HG03378 (cell line): ENCODE measurements around the gene LRCH4.
"Not testable (repeated sequence)": the region's sequence is repeated elsewhere in the genome, so short reads cannot be mapped to it uniquely, and the experiment has no call there.

ENCODE experiments used
- ATAC-seq: cut with Tn5 transposase; IDR thresholded peaks from one replicate; pipeline ENCODE4 v1.9.1; 2021; ENCODE audit warnings: mild to moderate bottlenecking, moderate library complexity; ENCODE audit not compliant: unreplicated experiment

Gene LRCH4

DNA sequence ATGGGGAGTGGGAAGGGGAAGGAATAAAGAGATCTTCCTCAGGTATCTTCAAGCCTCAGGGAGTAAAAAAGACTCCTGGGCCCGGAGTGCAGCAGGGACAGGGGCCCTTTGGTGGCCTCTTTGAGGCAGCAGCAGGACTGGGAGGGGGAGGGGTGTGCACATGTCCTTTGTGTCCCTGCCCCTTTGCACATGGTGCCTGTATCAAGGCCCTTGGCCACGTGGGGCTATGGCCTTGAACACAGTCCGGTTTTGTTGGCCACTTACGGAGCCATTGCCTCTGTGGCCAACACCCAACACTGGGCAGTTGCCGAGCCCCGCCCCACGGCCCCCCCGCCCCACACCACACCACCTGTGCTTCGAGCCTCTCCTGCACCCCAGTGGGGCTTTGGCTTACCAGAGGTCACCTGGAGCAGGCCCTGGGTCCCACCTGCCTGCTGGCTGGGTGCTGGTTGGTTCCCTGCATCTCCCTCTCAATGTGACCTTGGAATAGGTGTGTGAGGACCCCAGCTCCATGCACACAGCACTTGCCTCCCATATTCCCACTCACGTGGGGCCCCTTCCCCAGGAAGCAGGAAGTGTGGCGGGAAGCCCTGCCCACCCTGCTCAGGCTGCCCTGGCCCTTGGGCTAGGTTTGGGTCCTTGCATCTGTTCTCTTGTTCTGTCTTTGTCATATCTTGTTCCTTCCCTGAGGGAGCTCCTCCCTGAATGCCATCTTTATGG is 17.6 kb downstream of the LRCH4 start:
- ATAC-seq = no peak

DNA sequence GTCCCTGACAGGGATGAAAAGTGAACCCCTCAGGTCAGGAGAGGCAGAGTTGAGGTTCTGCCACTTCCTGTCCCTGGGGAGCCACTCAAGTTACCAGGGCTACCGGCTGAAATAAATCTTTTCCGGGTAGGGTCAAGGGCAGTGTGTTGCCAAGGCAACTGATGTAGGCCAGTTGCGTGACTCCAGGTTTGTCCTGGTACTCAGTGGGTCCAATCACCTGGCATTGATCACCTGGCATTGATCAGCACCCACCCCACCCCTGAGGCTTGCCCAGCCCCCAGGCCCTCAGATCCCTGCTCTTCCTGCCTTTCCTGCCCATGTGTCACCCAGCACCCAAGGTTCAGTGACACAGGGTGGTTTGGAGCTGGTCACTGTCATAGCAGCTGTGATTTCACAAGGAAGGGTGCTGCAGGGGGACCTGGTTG is 18.2 kb downstream of the LRCH4 start:
- no peak for ATAC-seq

DNA sequence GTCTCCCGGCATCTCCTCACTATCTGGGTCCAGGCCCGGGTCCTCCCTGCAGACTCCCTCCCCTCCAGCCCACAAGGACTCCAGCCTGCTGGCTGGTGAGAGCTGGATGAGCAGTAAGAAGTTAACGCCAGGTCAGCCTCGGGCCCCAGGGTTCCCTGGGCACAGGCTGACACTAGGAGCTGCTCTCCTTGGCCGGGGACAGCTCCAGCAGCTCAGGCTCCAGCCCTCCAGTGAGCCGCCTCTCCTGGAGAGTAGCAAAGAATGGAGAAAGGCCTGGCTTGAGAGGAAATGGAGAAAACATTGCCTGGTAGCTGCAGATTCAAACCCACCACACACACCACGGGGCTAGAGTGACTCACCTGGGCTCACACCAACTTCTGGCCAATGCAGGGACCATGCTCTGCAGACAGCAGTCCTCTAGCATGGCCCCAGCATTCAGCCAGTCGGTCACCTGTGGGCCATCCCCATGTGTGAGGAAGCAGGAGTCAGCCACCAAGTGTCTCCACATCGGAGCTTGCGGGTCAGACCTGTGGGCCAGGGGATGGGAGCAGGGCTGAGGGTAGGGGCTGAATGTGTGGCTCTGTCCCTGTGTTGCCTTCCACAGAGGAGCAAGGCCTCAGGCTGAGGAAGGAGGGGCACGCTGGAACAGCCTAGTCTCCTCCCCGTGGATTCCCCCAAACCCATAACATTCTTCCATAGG is 18.7 kb downstream of the LRCH4 start:
- ATAC-seq = no peak

DNA sequence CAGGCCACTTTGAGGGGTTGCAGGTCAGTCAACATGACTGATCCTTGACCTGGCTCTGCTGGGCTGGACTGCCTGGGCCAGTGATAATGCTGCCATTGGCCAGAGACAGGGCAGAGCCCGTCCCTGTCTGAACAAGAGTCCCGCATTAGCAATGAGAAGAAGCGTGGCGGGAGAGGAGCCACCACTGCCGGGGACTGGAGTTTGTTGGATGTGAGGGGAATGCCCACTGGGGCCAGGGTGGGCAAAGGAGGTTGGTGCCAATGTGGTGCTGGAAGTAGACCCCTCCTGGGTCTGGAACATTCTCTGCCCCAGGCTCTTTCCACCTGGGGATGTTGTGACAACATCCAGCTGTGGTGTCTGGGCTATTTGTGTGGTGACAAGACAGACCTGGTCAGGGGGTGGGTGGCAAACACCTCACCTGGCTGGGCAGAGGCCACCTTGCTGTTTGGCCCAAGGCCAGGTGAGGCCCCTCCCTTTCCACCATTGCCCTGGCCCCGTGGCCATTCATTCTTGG is 19.9 kb downstream of the LRCH4 start:
- ATAC-seq = no peak

DNA sequence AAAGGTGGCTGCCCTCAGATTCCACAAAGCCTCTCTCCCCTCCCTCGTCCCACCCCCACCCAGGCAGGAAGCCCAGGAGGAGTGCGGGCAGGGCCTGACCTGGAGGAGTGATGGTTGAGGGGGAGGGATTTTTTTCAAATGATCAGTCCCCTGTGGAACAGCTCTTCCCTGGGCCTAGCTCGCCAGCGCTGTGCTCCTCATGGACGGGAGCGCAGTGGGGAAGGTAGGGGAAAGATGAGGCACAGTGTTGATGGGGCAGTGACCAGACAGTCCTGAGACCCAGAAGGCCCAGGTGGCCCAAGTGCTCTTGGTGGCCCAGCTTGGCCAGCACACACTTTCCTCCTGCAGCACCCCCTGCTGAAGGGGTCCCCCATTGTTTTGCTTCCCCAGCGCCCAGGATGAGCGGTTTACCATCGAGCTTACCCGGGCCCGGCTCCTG is 20.8 kb downstream of the LRCH4 start:
- no peak for ATAC-seq

DNA sequence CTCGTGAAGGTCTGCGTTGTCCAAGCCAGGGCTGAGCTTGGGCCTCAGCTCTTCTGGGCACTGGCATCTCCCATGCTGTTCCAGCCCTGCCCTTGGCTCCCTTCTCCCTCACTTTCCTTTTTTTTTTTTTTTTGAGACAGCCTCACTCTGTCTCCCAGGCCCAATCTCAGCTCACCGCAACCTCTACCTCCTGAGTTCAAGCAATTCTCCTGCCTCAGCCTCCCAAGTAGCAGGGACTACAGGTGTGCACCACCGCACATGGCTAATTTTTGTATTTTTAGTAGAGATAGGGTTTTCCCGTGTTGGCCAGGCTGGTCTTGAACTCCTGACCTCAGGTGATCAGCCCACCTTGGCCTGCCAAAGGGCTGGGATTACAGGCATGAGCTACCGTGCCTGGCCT is 21.5 kb downstream of the LRCH4 start:
- ATAC-seq = not testable (repeated sequence)

DNA sequence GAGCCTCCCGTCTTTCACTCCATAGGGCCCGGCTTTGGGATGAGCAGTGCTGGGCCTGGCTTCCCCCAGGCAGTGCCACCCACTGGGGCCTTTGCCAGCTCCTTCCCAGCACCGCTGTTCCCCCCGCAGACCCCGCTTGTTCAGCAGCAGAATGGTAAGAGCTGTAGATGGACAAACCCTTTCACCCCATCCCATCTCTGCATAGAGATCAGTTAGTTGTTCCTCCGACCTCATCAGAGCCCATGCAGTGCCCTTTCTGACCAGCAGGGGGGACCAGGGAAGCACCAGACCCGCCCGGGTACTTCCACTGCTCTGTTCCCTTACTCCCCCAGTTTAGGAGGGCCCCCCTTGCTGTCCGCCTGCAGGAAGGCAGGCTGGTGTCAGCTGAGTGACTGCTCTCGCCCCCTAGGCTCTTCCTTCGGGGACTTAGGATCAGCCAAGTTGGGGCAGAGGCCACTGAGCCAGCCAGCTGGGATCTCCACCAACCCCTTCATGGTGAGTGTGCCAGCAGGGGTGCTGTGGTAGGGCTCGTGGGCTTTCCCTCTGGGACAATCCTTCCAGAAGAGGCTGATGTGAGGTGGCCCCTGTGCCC is 22.0 kb downstream of the LRCH4 start:
- no peak for ATAC-seq

DNA sequence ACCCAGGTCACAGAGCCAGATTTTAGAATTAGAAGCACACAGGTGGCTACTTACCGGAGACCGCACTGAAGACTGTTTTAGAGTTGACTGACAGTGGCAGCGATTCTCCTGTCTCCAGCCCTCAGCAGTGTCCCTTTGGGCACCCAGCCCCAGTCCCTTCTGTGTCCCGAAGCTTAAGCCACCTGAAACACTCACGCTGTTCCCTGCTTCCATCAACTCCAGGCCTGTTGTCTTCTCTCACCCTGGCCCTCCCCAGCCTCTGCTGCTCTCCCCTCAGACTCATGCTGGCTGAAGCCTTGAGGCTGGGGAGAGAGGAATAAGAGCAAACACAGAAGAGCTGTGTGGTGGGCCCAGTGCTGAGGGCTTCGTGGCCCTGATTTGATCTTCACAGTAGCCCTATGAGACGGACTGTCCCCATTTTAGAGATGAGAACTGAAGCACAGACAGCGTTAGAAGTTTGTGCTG is 22.8 kb downstream of the LRCH4 start:
- no peak for ATAC-seq

DNA sequence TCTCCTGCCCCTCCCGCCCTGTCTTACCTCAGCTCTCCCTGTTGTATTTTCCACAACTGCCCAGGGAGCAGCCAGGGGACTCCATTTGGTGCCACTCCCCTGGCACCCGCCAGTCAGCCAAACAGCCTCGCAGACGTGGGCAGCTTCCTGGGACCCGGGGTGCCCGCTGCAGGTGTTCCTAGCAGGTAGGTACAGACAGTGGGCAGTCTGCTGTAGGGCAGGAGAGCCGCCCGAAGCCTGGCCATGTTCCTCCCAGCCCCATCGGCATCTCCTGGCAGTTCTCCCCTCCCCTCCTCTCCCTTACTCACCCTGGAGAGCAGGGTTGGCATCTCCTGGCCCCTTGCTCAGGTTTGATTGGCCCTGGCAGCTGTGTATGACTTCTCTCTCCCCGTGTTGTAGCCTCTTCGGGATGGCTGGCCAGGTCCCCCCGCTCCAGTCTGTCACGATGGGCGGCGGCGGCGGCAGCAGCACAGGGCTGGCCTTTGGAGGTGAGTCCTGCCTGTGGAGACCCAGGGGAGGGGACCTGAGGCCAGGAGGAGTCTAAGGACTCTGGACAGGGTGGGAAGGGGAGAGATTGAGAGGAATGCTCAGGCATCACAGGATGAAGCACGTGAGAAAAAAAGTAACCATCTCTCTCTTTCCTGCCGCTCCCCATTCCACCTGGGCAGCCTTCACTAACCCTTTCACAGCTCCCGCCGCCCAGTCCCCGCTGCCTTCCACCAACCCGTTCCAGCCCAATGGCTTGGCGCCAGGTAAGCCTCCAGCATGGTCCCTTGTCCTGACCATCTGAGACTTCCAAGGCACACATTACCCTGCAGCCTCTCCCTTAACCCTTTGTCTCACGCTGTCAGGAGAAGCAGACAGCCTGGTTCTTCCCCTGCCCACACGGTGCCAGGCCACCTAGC is 23.5 kb downstream of the LRCH4 start:
- ATAC-seq = no peak

DNA sequence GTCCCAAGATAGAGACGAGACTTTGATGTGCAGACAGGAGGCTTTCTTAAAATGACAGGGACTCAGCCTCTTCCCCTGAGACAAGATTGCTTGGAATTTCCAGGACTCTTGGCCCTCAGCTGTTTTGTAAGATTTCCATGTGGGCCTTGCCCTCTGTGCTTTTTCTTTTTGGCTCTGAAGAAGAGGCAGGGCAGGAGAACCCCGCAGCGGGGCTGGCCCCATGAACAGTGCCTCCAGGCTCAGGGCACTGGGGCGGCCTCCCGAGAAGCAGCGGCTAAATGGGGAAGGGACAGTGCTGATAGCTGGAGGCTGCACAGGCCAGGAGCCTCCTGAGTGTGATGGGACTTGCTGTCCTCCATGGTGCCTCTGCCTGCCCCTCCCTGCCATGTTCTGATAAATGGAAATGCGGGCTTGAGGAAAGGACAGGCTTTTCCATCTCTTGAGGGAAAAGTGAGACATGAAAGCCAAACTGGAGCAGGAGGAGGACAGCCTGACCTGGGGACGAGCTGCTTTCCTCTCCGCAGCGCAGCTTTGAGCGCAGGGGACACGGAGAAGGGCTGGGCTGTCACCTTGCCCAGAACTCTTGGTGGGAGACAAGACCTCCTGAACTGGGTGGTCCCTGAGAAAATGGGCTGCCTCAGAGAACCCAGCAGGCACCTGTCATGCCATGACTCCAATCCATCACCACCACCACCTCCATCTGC is 24.3 kb downstream of the LRCH4 start:
- ATAC-seq = no peak

DNA sequence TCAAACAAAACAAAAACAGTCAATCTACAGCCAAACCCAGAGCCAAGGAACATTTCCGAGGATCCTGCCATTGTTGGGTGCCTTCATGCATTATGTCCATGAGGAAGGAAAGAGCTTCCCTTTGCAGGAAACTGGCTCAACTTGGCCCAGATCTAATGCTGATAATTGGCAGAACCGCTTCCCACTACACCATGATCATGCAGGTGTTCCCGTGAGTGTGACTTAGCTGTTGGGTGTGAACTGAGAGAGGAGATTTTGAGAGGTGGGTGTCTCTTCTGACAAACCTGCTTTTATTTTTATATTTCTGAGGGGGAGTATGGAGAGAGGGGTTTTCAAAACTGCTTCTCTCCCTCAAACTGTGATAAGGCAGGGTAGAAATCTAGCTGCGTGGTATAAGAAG is 26.8 kb downstream of the LRCH4 start:
- ATAC-seq = no peak

DNA sequence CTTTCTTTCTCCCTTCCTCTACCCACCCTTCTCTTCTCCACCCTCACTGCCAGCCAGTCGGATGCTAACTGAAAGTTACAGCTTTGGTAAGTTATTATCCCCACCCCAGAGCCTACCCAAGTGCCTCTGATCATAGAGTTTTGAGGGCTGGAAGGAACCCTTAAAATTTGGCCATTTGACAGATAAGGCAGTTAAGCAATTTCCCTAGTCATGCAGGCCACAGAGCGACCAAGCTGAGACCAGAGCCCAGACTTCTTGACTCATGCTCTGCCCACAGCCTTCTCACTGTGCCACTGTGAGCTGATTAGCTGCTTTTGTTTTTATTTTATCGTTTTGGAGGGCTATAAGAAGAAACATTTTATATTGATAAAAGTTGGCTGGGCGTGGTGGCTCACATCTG is 29.4 kb downstream of the LRCH4 start:
- no peak for ATAC-seq

DNA sequence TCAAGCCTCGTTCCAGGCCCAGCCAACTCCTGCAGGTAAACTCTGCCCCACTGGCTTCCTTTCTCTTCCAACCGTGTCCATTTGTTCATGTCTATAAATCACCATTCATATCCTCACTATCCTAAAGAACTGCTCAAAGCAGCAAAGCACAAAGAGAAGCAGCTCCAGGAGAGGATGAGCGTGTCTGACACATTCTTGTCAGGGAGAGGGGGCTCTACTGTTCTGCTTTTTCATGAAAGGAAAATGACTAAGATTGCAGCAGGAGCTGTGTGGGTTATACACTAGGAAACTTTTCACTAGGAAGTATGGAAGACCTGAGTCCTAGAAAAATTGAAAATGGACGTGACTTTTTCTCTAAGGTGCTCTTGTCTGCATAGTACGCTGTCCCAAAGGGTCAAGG is 30.2 kb downstream of the LRCH4 start:
- ATAC-seq = no peak

DNA sequence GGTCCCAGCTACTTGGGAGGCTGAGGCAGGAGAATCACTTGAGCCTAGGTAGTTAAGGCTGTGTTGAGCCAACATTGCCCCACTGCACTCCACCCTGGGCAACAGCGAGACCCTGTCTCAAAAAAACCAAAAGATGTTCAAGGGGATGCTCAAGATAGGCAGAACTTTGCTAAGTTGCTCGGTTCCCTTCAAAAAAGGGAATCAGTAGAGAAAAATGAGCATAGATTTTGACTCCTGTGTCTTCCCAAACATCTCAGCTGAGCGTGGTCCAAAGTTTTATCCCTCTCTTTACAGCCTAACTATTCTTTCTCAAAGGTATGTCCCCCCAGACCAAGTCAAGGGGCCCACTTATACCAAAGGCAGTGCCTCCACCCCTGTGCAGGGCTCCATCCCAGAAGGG is 32.9 kb downstream of the LRCH4 start:
- ATAC-seq = no peak

DNA sequence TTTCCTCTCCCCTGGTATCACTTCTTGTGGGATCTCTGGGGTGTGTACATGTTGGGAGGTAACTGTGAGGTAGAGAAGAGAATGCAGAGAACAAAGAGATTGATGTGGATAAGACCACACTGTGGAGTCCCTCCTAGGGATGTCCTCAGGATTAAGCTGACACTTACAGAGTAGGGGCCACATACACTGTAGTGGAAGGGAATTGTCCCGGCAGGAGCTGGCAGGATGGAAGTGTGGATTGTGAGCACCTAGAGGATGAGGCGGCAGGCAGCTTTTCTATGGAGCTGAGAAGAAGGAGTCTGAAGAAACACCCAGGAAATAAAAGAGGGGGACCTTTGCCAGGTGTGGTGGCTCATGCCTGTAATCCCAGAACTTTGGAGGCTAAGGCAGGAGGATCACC is 33.4 kb downstream of the LRCH4 start:
- ATAC-seq = no peak

DNA sequence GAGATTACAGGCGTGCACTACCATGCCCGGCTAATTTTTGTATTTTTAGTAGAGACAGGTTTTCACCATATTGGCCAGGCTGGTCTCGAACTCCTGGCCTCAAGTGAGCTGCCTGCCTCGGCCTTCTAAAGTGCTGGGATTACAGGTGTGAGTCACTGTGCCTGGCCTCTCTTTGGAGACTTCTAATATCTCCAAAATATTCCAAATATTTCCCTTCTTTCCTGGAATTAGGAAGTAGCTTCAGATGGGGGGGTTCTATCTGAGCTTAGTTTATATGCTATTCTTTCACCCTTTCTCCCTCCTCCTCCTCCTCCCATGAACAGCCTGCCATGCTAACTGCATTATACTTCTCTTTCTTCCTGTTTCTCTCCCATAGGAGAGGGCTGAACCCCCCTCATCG is 37.5 kb downstream of the LRCH4 start:
- not testable (repeated sequence) for ATAC-seq

DNA sequence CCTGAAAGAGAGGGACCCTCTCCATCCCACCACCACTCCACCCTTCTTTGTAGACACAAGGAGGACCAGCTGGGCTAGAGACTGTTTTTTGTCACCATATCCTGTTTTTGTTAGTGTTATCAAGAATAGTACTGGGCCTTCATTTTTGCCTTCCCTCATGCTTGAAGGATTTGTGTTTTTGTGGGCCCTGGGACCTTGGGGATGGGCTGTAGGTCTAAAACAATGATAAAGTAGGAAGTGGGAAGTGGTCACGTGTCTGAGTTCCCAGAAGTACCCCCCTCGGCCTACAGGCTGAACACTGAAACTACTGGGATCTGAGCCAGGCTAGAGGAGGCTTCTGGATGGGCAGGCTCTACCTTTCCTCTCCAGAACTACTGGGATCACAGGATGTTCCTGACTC is 38.1 kb downstream of the LRCH4 start:
- ATAC-seq = no peak

DNA sequence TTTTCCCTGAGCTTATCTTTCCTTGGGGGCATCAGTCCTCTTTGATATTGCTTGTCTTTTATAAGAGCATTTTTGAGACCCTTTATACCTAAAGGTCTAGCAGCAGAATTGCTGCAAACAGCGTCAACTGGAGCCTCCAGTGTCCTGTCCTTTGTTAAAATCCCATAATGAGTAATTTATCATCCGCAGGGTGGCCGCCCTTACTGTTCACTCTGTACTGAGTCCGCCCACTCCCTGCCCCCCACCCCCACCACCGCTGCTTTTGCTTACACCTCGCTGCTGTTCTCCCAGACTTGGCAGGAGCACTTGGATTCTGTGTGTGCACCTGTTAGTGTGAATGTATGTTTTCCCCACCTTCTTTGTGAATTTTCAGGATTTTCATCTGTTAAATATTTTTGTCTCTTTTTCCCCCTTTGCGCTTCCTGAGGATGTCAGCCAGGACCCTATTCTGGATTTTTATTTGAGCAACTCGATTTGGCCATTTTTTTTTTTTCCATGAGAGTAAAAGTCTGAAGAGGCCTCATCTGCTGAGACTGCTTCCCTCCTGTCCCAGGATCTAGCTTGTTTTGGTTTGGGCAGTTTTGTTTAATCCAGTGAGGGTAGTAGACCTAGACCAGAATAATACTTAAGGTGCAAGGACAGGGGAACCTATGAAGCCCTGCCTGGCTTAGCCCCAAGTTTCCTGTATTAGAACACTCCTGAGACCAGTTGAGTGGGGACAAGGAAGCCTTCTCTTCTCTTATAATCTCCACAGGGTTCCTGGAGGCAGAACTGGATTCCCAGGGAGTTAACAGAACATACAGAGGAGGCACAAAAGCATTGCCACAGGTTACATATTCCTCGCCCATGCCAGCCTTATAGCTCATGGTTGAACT is 38.8 kb downstream of the LRCH4 start:
- no peak for ATAC-seq
